Measurements from ENCODE around the gene TIMM17B.
"Not testable (repeated sequence)": the region's sequence is repeated elsewhere in the genome, so short reads cannot be mapped to it uniquely, and the experiment has no call there.

Gene TIMM17B

GRCh38 chrX:48894891-48895290, 2.7 kb downstream of the TIMM17B start:
- no peak for FAIRE-seq

GRCh38 chrX:48893556-48894348, 3.8 kb downstream of the TIMM17B start:
- FAIRE-seq = no peak
- no peak for DNase-seq (ENCODE audit: low spot score)

More at GRCh38 chrX:48894891-48895290, 2.7 kb downstream of the TIMM17B start:
- no peak for DNase-seq (ENCODE audit: low spot score)

GRCh38 chrX:48892896-48893295, 4.7 kb downstream of the TIMM17B start:
- FAIRE-seq = no peak
- no peak for DNase-seq (ENCODE audit: low spot score)

- FAIRE-seq (peak; percentile 81), DNase-seq (ENCODE audit: low spot score) (peak; percentile 73)
Measured at GRCh38 chrX:48891402-48892288, 5.9 kb downstream of the TIMM17B start.

GRCh38 chrX:48890934-48891401, 6.6 kb downstream of the TIMM17B start:
- DNase-seq (ENCODE audit: low spot score) = no peak
- FAIRE-seq = no peak

- FAIRE-seq = no peak
Measured at GRCh38 chrX:48890296-48890925, 7.2 kb downstream of the TIMM17B start.

GRCh38 chrX:48886586-48886985, 11.0 kb downstream of the TIMM17B start:
- DNase-seq (ENCODE audit: low spot score) = not testable (repeated sequence)

More at GRCh38 chrX:48890296-48890925, 7.2 kb downstream of the TIMM17B start:
- DNase-seq (ENCODE audit: low spot score) = no peak

GRCh38 chrX:48883729-48884128, 13.8 kb downstream of the TIMM17B start:
- DNase-seq (ENCODE audit: low spot score) (no peak), FAIRE-seq (no peak)

More at GRCh38 chrX:48886586-48886985, 11.0 kb downstream of the TIMM17B start:
- not testable (repeated sequence) for FAIRE-seq

- not testable (repeated sequence) for FAIRE-seq; DNase-seq (ENCODE audit: low spot score)
Measured at GRCh38 chrX:48876944-48877343, 20.6 kb downstream of the TIMM17B start.

GRCh38 chrX:48872017-48872416, 25.6 kb downstream of the TIMM17B start:
- FAIRE-seq; DNase-seq (ENCODE audit: low spot score): not testable (repeated sequence)

- DNase-seq (ENCODE audit: low spot score) = peak; percentile 67
- peak; percentile 89 for FAIRE-seq
Measured at GRCh38 chrX:48864210-48864609, 33.4 kb downstream of the TIMM17B start.

GRCh38 chrX:48854898-48855297, 42.7 kb downstream of the TIMM17B start:
- peak; percentile 20 for DNase-seq (ENCODE audit: low spot score)
- no peak for FAIRE-seq

GRCh38 chrX:48854121-48854804, 43.3 kb downstream of the TIMM17B start:
- not testable (repeated sequence) for DNase-seq (ENCODE audit: low spot score); FAIRE-seq

- not testable (repeated sequence) for DNase-seq (ENCODE audit: low spot score); FAIRE-seq
Measured at GRCh38 chrX:48853494-48853893, 44.1 kb downstream of the TIMM17B start.

GRCh38 chrX:48852857-48853256, 44.7 kb downstream of the TIMM17B start:
- DNase-seq (ENCODE audit: low spot score) (no peak), FAIRE-seq (no peak)

- FAIRE-seq = no peak
- no peak for DNase-seq (ENCODE audit: low spot score)
Measured at GRCh38 chrX:48848847-48849246, 48.7 kb downstream of the TIMM17B start.
